ENCODE measurements around the gene MLPH.
"Not testable (repeated sequence)": the region's sequence is repeated elsewhere in the genome, so short reads cannot be mapped to it uniquely, and the experiment has no call there.

Gene MLPH

GRCh38 chr2:237458519-237458918, 28.5 kb upstream of the MLPH start:
- DNase-seq (ENCODE audit: low spot score) = no peak

- no peak for DNase-seq (ENCODE audit: low spot score)
Measured at GRCh38 chr2:237459226-237459625, 27.8 kb upstream of the MLPH start.

GRCh38 chr2:237459741-237460174, 27.3 kb upstream of the MLPH start:
- no peak for DNase-seq (ENCODE audit: low spot score)

- no peak for DNase-seq (ENCODE audit: low spot score)
Measured at GRCh38 chr2:237464757-237465391, 22.2 kb upstream of the MLPH start.

GRCh38 chr2:237465515-237466148, 21.4 kb upstream of the MLPH start:
- no peak for DNase-seq (ENCODE audit: low spot score)

GRCh38 chr2:237466211-237466610, 20.8 kb upstream of the MLPH start:
- no peak for DNase-seq (ENCODE audit: low spot score)

- DNase-seq (ENCODE audit: low spot score) = no peak
Measured at GRCh38 chr2:237467447-237468179, 19.4 kb upstream of the MLPH start.

GRCh38 chr2:237469410-237469809, 17.6 kb upstream of the MLPH start:
- DNase-seq (ENCODE audit: low spot score) = not testable (repeated sequence)

- DNase-seq (ENCODE audit: low spot score) = no peak
Measured at GRCh38 chr2:237469849-237470248, 17.2 kb upstream of the MLPH start.

- no peak for DNase-seq (ENCODE audit: low spot score)
Measured at GRCh38 chr2:237470914-237471313, 16.1 kb upstream of the MLPH start.

GRCh38 chr2:237471438-237472186, 15.4 kb upstream of the MLPH start:
- DNase-seq (ENCODE audit: low spot score) = no peak

- no peak for DNase-seq (ENCODE audit: low spot score)
Measured at GRCh38 chr2:237472187-237472712, 14.8 kb upstream of the MLPH start.

- DNase-seq (ENCODE audit: low spot score) = no peak
Measured at GRCh38 chr2:237472909-237473877, 13.9 kb upstream of the MLPH start.

- peak; percentile 6 for DNase-seq (ENCODE audit: low spot score)
Measured at GRCh38 chr2:237473878-237474441, 13.1 kb upstream of the MLPH start.

- peak; percentile 7 for DNase-seq (ENCODE audit: low spot score)
Measured at GRCh38 chr2:237474442-237474911, 12.6 kb upstream of the MLPH start.

GRCh38 chr2:237474931-237475703, 11.9 kb upstream of the MLPH start:
- peak; percentile 63 for DNase-seq (ENCODE audit: low spot score)

- DNase-seq (ENCODE audit: low spot score) = no peak
Measured at GRCh38 chr2:237475704-237476141, 11.3 kb upstream of the MLPH start.

- DNase-seq (ENCODE audit: low spot score) = no peak
Measured at GRCh38 chr2:237478095-237478494, 9.0 kb upstream of the MLPH start.

- DNase-seq (ENCODE audit: low spot score) = no peak
Measured at GRCh38 chr2:237478979-237479378, 8.1 kb upstream of the MLPH start.

GRCh38 chr2:237479747-237480146, 7.3 kb upstream of the MLPH start:
- DNase-seq (ENCODE audit: low spot score) = no peak

Measured in putamen (tissue), 1 donor.